MCF 10A (cell line): ENCODE results near the gene KASH5. TPM values are rescaled to one million over a fixed set of nuclear protein-coding genes. Genes with fewer than 3 reads are reported as not detected.
"Not testable (repeated sequence)": the region's sequence is repeated elsewhere in the genome, so short reads cannot be mapped to it uniquely, and the experiment has no call there.

Experiments used
- BruUV-seq: library from RNA; stranded (reverse); fragments of 400-500 nt; replicated peaks from 2 replicates; lab custom pipeline; 2021; lab: Mats Ljungman, UMichigan
- CTCF ChIA-PET: fragments of 300-600 bp; sonication (Branson Sonifier 250); formaldehyde crosslinking; extraction: SDS; loops from one replicate; lab custom pipeline; 2021; ENCODE audit warnings: antibody characterized with exemption, inconsistent platforms; lab: Yijun Ruan, JAX
- POLR2A ChIA-PET: fragments of 300-600, 350-650 bp; sonication (Branson Sonifier 250); formaldehyde crosslinking; extraction: SDS; loops from one replicate; lab custom pipeline; 2020; ENCODE audit warnings: antibody characterized with exemption, inconsistent platforms; lab: Yijun Ruan, JAX
- DNase-seq: peaks from one replicate; pipeline ENCODE4 v3.0.0-alpha.2; 2018; ENCODE audit not compliant: unreplicated experiment
- H3K27ac Mint-ChIP-seq: one replicate; pipeline ENCODE4 v1.8.0; 2022; ENCODE audit warnings: mild to moderate bottlenecking, low read depth, mixed read lengths; ENCODE audit not compliant: unreplicated experiment
- H3K27me3 Mint-ChIP-seq: one replicate; pipeline ENCODE4 v1.8.0; 2022; ENCODE audit warnings: mixed read lengths; ENCODE audit not compliant: insufficient read depth, unreplicated experiment
- H3K36me3 Mint-ChIP-seq: one replicate; pipeline ENCODE4 v1.8.0; 2022; ENCODE audit warnings: mild to moderate bottlenecking, moderate library complexity, mixed read lengths; ENCODE audit not compliant: insufficient read depth, unreplicated experiment
- H3K4me1 Mint-ChIP-seq: one replicate; pipeline ENCODE4 v1.8.0; 2022; ENCODE audit warnings: mixed read lengths; ENCODE audit not compliant: insufficient read depth, unreplicated experiment
- H3K4me3 Mint-ChIP-seq: one replicate; pipeline ENCODE4 v1.8.0; 2022; ENCODE audit warnings: mild to moderate bottlenecking, moderate library complexity, mixed read lengths; ENCODE audit not compliant: unreplicated experiment
- H3K9me3 Mint-ChIP-seq: one replicate; pipeline ENCODE4 v1.8.0; 2022; ENCODE audit warnings: mixed read lengths; ENCODE audit not compliant: unreplicated experiment
- intact Hi-C: fragments of 100-400 bp; cut with micrococcal nuclease; formaldehyde crosslinking; loops from 2 replicates; pipeline ENCODE4 v1.14.1; 2022
- total RNA-seq: library from RNA; stranded (reverse); gene quantifications from 2 replicates; pipeline ENCODE4 v1.2.3, GENCODE V29; 2022
- TF ChIP-seq, protein P1 (sequence below): fragments of 200-600 bp; IDR thresholded peaks from one replicate; pipeline ENCODE4 v1.8.0; 2022; ENCODE audit warnings: antibody characterized with exemption, mild to moderate bottlenecking; ENCODE audit not compliant: unreplicated experiment

KASH5 gene
- total RNA-seq, 1 experiment from 2014 or later = not detected

DNA sequence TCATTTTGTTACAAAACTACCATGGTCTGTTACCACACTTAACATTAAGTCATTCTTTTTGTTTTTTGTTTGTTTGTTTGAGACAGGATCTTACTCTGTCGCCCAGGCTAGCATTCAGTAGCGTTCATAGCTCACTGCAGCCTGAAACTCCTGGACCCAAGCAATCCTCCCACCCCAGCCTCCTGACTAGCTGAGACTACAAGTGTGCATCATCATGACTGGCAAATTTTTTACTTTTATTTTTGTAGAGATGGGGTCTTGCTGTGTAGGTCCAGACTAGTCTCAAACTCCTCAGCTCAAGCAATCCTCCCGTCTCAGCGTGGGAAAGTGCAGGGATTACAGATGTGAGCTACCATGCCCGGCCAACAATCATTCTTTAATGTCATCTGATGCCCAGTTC lies 68.3 kb downstream of the KASH5 start:
- Mint-ChIP-seq H3K4me1 (peaks cover 6% of the 10 kb centered on the region), H3K27me3 (no peaks in the 10 kb centered on the region), H3K9me3 (no peaks in the 10 kb centered on the region), H3K27ac (no peak overlapping the region), H3K36me3 (peaks cover 28% of the 10 kb centered on the region), H3K4me3 (no peak overlapping the region)
- no TSS peak for BruUV-seq
- ChIA-PET POLR2A (interaction anchor here (0.6 to 1.0 kb wide), 2 partner anchors 16 to 26 kb away, joined by 3 read pairs; no protein-coding TSS in a partner anchor), CTCF (interaction anchor here (0.8 to 1.8 kb wide), 2 partner anchors 12 to 17 kb away, joined by 4 read pairs; no protein-coding TSS in a partner anchor)
- TF ChIP-seq, protein P1, sequence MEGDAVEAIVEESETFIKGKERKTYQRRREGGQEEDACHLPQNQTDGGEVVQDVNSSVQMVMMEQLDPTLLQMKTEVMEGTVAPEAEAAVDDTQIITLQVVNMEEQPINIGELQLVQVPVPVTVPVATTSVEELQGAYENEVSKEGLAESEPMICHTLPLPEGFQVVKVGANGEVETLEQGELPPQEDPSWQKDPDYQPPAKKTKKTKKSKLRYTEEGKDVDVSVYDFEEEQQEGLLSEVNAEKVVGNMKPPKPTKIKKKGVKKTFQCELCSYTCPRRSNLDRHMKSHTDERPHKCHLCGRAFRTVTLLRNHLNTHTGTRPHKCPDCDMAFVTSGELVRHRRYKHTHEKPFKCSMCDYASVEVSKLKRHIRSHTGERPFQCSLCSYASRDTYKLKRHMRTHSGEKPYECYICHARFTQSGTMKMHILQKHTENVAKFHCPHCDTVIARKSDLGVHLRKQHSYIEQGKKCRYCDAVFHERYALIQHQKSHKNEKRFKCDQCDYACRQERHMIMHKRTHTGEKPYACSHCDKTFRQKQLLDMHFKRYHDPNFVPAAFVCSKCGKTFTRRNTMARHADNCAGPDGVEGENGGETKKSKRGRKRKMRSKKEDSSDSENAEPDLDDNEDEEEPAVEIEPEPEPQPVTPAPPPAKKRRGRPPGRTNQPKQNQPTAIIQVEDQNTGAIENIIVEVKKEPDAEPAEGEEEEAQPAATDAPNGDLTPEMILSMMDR = no peak
- DNase-seq = no peak
- intact Hi-C loops = no loop called here

DNA sequence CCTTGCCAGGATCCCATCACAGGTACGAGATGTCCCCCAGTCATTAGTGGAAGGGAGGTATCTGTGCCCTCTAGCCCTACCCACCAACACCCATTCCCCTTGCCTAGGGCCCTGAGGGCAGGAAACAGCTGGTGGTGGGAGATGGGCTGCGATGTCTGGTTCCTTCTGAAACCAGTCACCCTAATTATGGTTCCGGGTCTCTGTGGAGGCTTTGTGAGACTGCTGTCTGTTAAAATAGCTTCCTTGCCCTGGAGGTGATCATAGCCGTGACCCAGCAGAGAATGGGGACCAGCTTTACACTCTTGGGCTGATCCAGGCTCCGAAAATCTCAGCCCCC lies 70.5 kb downstream of the KASH5 start:
- Mint-ChIP-seq H3K27ac (no peak overlapping the region), H3K36me3 (peaks cover 22% of the 10 kb centered on the region)
- POLR2A ChIA-PET = interaction anchor here (1.0 kb wide), 1 partner anchor 37 kb away, joined by 3 read pairs; the partner anchor contains the start of gene RPS11

DNA sequence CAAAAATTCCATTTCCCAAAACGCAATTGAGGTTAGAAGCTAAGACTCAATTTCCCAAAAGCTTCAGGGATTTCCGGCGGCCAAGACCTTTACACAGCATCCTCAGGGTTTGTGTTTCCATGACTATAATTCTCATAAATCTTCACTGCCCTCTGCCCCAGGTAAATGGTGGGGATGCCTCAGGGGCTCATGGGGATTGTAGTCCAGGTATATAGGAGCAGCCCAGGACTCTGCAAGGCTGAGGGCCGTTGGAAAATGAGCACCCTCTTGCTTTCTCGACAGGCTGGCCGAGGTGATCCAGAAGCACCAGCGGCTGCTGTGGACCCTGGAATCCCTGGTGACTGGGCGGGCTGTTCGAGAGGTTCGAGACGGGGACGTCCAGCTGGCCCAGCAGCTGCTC lies 71.3 kb downstream of the KASH5 start:
- POLR2A ChIA-PET = no interaction called here
- TF ChIP-seq, protein P1 = no peak

More for the DNA sequence above, 70.5 kb downstream of the KASH5 start:
- Mint-ChIP-seq H3K4me3 (no peak overlapping the region), H3K4me1 (no peaks in the 10 kb centered on the region), H3K27me3 (no peaks in the 10 kb centered on the region), H3K9me3 (no peaks in the 10 kb centered on the region)
- intact Hi-C loops = no loop called here
- TF ChIP-seq, protein P1 = no peak
- DNase-seq = no peak
- CTCF ChIA-PET = interaction anchor here (0.6 to 1.8 kb wide), 3 partner anchors 15 to 231 kb away, joined by 4 to 9 read pairs (median 7); partner anchors contain the start of gene ADM5
- no TSS peak for BruUV-seq

DNA sequence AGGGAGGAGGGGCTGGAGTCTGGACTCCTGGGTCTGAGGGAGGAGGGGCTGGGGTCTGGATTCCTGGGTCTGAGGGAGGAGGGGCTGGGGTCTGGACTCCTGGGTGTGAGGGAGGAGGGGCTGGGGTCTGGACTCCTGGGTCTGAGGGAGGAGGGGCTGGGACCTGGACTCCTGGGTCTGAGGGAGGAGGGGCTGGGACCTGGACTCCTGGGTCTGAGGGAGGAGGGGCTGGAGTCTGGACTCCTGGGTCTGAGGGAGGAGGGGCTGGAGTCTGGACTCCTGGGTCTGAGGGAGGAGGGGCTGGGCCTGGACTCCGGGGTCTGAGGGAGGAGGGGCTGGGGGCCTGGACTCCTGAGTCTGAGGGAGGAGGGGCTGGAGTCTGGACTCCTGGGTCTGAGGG lies 73.1 kb downstream of the KASH5 start:
- BruUV-seq, DNase-seq, H3K27ac Mint-ChIP-seq, intact Hi-C loops, POLR2A ChIA-PET, H3K4me1 Mint-ChIP-seq, H3K9me3 Mint-ChIP-seq, H3K27me3 Mint-ChIP-seq, CTCF ChIA-PET, H3K4me3 Mint-ChIP-seq: not testable (repeated sequence)
- H3K36me3 Mint-ChIP-seq = peaks cover 22% of the 10 kb centered on the region

More for the DNA sequence above, 71.3 kb downstream of the KASH5 start:
- intact Hi-C loops = no loop called here
- Mint-ChIP-seq H3K27me3 (no peaks in the 10 kb centered on the region), H3K27ac (no peak overlapping the region), H3K4me3 (no peak overlapping the region), H3K36me3 (peaks cover 22% of the 10 kb centered on the region), H3K4me1 (no peaks in the 10 kb centered on the region), H3K9me3 (no peaks in the 10 kb centered on the region)
- CTCF ChIA-PET = interaction anchor here (1.8 kb wide), 1 partner anchor 14 kb away, joined by 9 read pairs; no protein-coding TSS in a partner anchor
- no TSS peak for BruUV-seq
- DNase-seq = no peak
